Endodermal cell (in vitro differentiated cells): Measurements from ENCODE around the gene SOCS6. TPM values are rescaled to one million over a fixed set of nuclear protein-coding genes. Genes with fewer than 3 reads are reported as not detected.

Source experiments
- DNase-seq: peaks from one replicate; pipeline ENCODE4 v3.0.0-alpha.2; 2017
- H3K27ac ChIP-seq: 2 replicates; pipeline ENCODE4 v1.5.1; 2013; ENCODE audit warnings: mild to moderate bottlenecking, low read depth, low read length, moderate library complexity
- H3K27me3 ChIP-seq: 2 replicates; pipeline ENCODE4 v1.6.1; 2013; ENCODE audit warnings: mild to moderate bottlenecking, low read length, moderate library complexity; ENCODE audit not compliant: insufficient read depth, control insufficient read depth, poor library complexity, severe bottlenecking
- H3K36me3 ChIP-seq: 2 replicates; pipeline ENCODE4 v1.7.0; 2013; ENCODE audit warnings: mild to moderate bottlenecking, low read length, moderate library complexity; ENCODE audit not compliant: control insufficient read depth, insufficient read depth
- H3K4me1 ChIP-seq: one replicate; pipeline ENCODE4 v1.7.0; 2013; ENCODE audit warnings: low read length; ENCODE audit not compliant: control insufficient read depth, insufficient read depth
- H3K4me3 ChIP-seq: 2 replicates; pipeline ENCODE4 v1.5.1; 2013; ENCODE audit warnings: mild to moderate bottlenecking, low read length, moderate library complexity
- H3K9ac ChIP-seq: 2 replicates; pipeline ENCODE4 v1.6.1; 2013; ENCODE audit warnings: mild to moderate bottlenecking, low read length, moderate library complexity; ENCODE audit not compliant: poor library complexity, severe bottlenecking; ENCODE audit errors: extremely low read depth
- H3K9me3 ChIP-seq: 2 replicates; pipeline ENCODE4 v1.6.1; 2013; ENCODE audit warnings: mild to moderate bottlenecking, low read length, moderate library complexity; ENCODE audit not compliant: control insufficient read depth
- H3K27ac Mint-ChIP-seq: 2 replicates; pipeline ENCODE4 v1.8.0; 2020; ENCODE audit warnings: mixed read lengths
- H3K27me3 Mint-ChIP-seq: 2 replicates; pipeline ENCODE4 v1.8.0; 2021; ENCODE audit warnings: mild to moderate bottlenecking, mixed read lengths; ENCODE audit not compliant: insufficient read depth
- H3K36me3 Mint-ChIP-seq: 2 replicates; pipeline ENCODE4 v1.8.0; 2020; ENCODE audit warnings: low read depth, mixed read lengths
- H3K4me1 Mint-ChIP-seq: 2 replicates; pipeline ENCODE4 v1.8.0; 2020; ENCODE audit warnings: mixed read lengths
- H3K4me3 Mint-ChIP-seq: 2 replicates; pipeline ENCODE4 v1.8.0; 2020; ENCODE audit warnings: mild to moderate bottlenecking, moderate library complexity, mixed read lengths
- H3K9me3 Mint-ChIP-seq: 2 replicates; pipeline ENCODE4 v1.8.0; 2020; ENCODE audit warnings: mild to moderate bottlenecking, mixed read lengths
- CTCF ChIP-seq: fragments of 200-600 bp; sonication (generic); conservative IDR thresholded peaks from 2 replicates; pipeline ENCODE4 v1.5.0; 2021; ENCODE audit warnings: antibody characterized with exemption, mild to moderate bottlenecking
- WGBS, 2 experiments: methylation state at CpG; one replicate each; pipeline versions ENCODE4 v1.1.5 to v1.1.7; 2013; ENCODE audit warnings: missing lambda C conversion rate in 2 of 2, mixed read lengths in 1 of 2; ENCODE audit not compliant: insufficient coverage in 1 of 2, insufficient read length in 1 of 2; 5-methylcytosine and 5-hydroxymethylcytosine counted together
- total RNA-seq, 2 donors: library from RNA; stranded (reverse); fragmentation: NEBNext Ultra II Directional in 1 of 2; extraction: Animal tissue kit (Norgen Biotek cat#: 25700) in 1 of 2; gene quantifications; 2 replicates in 1 of 2; 3 replicates in 1 of 2; pipeline ENCODE4 v1.2.1, GENCODE V29; 2021

Gene SOCS6
- total RNA-seq, 2 donors from 2014 or later = 28.2 to 30.0 TPM

- Histone ChIP-seq H3K36me3 (peaks cover 51% of the 10 kb centered on the region), H3K9ac (no peak overlapping the region), H3K27me3 (no peaks in the 10 kb centered on the region), H3K9me3 (peaks cover 5% of the 10 kb centered on the region), H3K4me3 (no peak overlapping the region), H3K4me1 (no peaks in the 10 kb centered on the region), H3K27ac (no peak overlapping the region)
- Mint-ChIP-seq H3K4me3 (no peak overlapping the region), H3K4me1 (peaks cover 4% of the 10 kb centered on the region), H3K36me3 (peaks cover 41% of the 10 kb centered on the region), H3K27ac (no peak overlapping the region), H3K9me3 (no peaks in the 10 kb centered on the region), H3K27me3 (no peaks in the 10 kb centered on the region)
- 93 to 94% methylated on average over 4 of the region's 4 CpGs for WGBS, 2 experiments
- TF ChIP-seq CTCF = no peak
- no peak for DNase-seq
These were observed 39.3 kb downstream of the SOCS6 start for GRCh38 chr18:70328169-70328568.

- Histone ChIP-seq H3K9me3 (peaks cover 14% of the 10 kb centered on the region), H3K36me3 (peaks cover 54% of the 10 kb centered on the region), H3K4me3 (no peak overlapping the region), H3K9ac (no peak overlapping the region), H3K27ac (no peak overlapping the region), H3K27me3 (no peaks in the 10 kb centered on the region), H3K4me1 (no peaks in the 10 kb centered on the region)
- Mint-ChIP-seq H3K4me1 (peaks cover 4% of the 10 kb centered on the region), H3K27me3 (no peaks in the 10 kb centered on the region), H3K27ac (no peak overlapping the region), H3K36me3 (peaks cover 42% of the 10 kb centered on the region), H3K9me3 (peaks cover 7% of the 10 kb centered on the region), H3K4me3 (no peak overlapping the region)
- 95 to 100% methylated on average over 1 to 2 of the region's 2 CpGs for WGBS, 2 experiments
- no peak for DNase-seq
- no peak for TF ChIP-seq CTCF
These were observed 40.2 kb downstream of the SOCS6 start for GRCh38 chr18:70329071-70329470.

DNA sequence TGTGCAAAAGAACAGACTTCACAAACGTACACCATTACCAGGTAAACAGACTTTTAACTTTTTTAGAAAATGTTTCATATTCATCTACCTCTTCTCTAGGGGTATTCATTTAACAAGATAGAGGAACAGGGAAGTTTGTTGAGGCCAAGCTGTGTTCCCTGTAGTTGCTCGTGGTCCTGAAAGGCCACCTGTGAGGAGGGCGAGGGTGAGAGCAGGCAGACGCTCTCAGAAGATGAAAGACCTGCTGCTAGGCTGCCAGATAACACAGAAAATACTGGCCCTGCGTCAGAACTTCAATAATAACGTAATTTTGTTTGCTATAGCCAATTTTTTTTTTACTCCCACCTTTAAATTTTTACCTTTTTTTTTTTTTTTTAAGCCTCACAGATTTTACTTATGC lies 42.0 kb downstream of the SOCS6 start:
- H3K27me3 Mint-ChIP-seq = peaks cover 11% of the 10 kb centered on the region
- no peak for TF ChIP-seq CTCF
- peaks cover 4% of the 10 kb centered on the region for H3K4me1 Mint-ChIP-seq
- H3K4me3 Mint-ChIP-seq = no peak overlapping the region
- 73 to 85% methylated on average over 4 to 6 of the region's 6 CpGs for WGBS, 2 experiments
- H3K4me1 ChIP-seq = no peaks in the 10 kb centered on the region
- peak overlapping the region; percentile 37 for H3K27ac Mint-ChIP-seq
- peaks cover 47% of the 10 kb centered on the region for H3K36me3 ChIP-seq
- no peak overlapping the region for H3K9ac ChIP-seq
- H3K9me3 ChIP-seq = peaks cover 28% of the 10 kb centered on the region
- H3K27me3 ChIP-seq = no peaks in the 10 kb centered on the region
- H3K4me3 ChIP-seq = no peak overlapping the region
- H3K9me3 Mint-ChIP-seq = peaks cover 19% of the 10 kb centered on the region
- DNase-seq = no peak
- H3K27ac ChIP-seq = no peak overlapping the region
- H3K36me3 Mint-ChIP-seq = peaks cover 38% of the 10 kb centered on the region
